Stimulated activated CD8-positive, alpha-beta memory T cell treated with anti-CD3 and anti-CD28 coated beads, Interleukin-4, amount 100 ng/mL, for 4 hours (primary cell): Measurements from ENCODE around the gene HAPLN2.

Source experiments
- DNase-seq, 2 donors: peaks; one replicate each; pipeline ENCODE4 v3.0.0-alpha.2; 2020; ENCODE audit warnings: low read depth in 2 of 2, low spot score in 1 of 2

Gene HAPLN2

GRCh38 chr1:156659988-156660751, 41.0 kb downstream of the HAPLN2 start:
- DNase-seq: peak; percentile 72 to 77

- no peak for DNase-seq
These were observed 41.5 kb downstream of the HAPLN2 start for GRCh38 chr1:156660752-156661112.

- DNase-seq: no peak
These were observed 43.0 kb downstream of the HAPLN2 start for GRCh38 chr1:156662005-156662799.

GRCh38 chr1:156662800-156663055, 43.5 kb downstream of the HAPLN2 start:
- no peak for DNase-seq

GRCh38 chr1:156663178-156663577, 44.0 kb downstream of the HAPLN2 start:
- DNase-seq: no peak

- no peak for DNase-seq
These were observed 45.0 kb downstream of the HAPLN2 start for GRCh38 chr1:156664046-156664766.

- no peak for DNase-seq
These were observed 45.7 kb downstream of the HAPLN2 start for GRCh38 chr1:156664767-156665411.

- no peak for DNase-seq
These were observed 46.3 kb downstream of the HAPLN2 start for GRCh38 chr1:156665539-156665938.

- DNase-seq: no peak
These were observed 47.8 kb downstream of the HAPLN2 start for GRCh38 chr1:156666862-156667609.

- DNase-seq: no peak
These were observed 48.4 kb downstream of the HAPLN2 start for GRCh38 chr1:156667610-156667967.

- no peak for DNase-seq
These were observed 48.9 kb downstream of the HAPLN2 start for GRCh38 chr1:156667968-156668709.

- no peak for DNase-seq
These were observed 49.8 kb downstream of the HAPLN2 start for GRCh38 chr1:156668801-156669637.

GRCh38 chr1:156669794-156670193, 50.6 kb downstream of the HAPLN2 start:
- DNase-seq: no peak

GRCh38 chr1:156670359-156670758, 51.1 kb downstream of the HAPLN2 start:
- DNase-seq: no peak

- DNase-seq: no peak
These were observed 51.6 kb downstream of the HAPLN2 start for GRCh38 chr1:156670791-156671190.

GRCh38 chr1:156671804-156672203, 52.6 kb downstream of the HAPLN2 start:
- no peak for DNase-seq

GRCh38 chr1:156673387-156674121, 54.3 kb downstream of the HAPLN2 start:
- no peak for DNase-seq
